HG03103 (cell line): Measurements from ENCODE around the gene DNAJC17.

ENCODE experiments used
- ATAC-seq: cut with Tn5 transposase; IDR thresholded peaks from one replicate; pipeline ENCODE4 v1.9.1; 2021; ENCODE audit warnings: low read depth; ENCODE audit not compliant: unreplicated experiment

The DNAJC17 gene

DNA sequence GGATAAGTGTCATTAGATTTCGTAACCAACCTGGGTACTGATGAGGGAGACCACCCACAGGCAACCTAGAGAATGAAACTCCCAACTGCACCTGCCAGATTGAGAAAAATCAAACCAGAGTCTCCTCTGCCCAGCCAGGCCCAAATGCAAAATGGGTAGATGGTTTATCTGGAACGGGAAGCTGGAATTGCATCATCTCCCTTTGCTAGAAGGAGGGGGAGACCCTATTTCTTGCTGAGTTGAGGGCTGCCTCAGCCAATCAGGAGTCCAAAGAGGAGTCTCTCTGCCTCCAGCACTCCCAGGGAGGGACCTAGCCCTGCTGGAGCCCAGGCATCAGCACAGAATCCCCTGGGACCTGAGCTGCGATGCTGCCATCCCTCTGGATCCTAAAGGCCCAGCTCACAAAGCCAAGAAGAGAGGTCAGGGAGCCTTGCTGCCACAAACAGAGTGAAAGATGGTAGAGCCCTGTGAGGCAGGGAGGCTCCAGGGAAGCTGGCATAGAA, 60.3 kb downstream of the DNAJC17 start:
- ATAC-seq: no peak

DNA sequence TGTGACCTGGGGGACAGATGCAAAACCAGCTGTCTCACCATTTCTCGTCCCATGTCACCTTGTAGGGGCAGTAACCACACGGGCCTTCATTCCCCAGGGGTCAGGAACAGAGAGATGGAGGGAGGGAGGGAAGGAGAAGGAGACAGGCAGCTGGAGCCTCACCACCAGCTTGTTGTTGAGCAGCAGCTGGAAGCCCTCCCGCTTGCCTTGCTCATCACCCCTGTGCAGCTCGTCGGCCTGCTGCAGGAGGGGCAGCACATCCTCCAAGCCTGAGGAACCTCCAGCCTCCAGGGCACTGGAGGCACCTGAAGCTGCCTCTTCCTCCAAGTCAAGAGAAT, 62.5 kb downstream of the DNAJC17 start:
- ATAC-seq: no peak

DNA sequence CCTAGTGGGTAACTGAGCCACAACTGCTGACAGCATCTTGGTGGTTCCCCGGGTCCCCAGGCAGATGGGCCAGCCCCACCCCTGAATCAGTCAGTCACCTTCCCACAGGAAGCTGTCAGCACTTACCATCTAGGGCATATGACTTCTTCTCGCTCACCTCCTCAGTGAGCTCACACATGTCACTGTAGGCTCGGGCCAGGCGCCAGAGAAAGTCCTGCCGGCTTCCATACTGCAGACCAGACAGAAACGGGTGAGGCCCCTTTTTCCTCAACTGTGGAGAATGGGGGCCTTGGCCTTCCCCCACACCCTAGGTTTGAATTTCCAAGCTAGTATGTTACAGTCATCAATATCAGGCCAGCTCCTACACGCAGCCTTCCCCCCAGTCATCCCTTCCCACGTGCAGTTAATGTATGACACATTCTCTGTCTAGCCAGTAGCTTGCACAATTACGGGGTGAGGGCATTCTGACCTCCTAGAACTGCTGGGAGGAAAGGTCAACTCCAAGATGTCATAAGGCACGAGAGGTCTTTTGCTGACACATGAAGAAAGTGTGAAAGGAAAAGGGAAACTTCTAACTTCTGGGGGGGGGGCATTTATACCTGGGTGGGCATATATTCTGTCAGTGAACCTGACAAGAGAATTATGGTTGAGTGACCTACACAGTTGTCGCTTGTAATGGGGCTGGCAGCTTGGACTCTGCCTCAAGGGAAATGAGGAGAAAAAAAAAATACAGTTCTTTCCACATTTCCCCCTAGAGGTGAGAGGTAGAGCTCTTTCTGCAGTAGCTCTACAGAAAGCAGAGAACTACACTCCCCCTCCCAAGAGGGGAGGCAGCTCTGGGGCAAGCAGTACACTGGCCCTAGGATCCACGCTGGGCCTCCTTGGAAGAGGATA, 63.1 kb downstream of the DNAJC17 start:
- no peak for ATAC-seq

DNA sequence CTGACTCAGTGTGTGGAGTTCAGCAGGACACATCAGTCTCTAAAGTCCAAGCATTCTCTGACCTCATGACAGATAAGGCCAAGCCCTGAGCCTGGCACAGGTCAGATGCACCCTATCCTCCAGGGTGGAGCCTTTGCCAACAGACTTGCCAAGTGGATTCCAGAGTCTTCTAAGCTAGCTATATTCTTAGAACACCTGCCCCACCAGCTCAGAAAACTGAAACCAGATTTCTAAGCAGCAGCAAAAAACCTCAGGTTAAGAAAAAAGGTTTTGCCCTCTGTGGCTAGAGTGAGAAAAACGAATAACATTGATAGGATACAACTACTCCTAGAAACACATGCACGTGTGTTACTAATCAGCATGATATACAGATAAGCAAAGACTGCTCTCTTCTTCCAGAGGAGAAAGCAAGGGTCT, 63.8 kb downstream of the DNAJC17 start:
- no peak for ATAC-seq

DNA sequence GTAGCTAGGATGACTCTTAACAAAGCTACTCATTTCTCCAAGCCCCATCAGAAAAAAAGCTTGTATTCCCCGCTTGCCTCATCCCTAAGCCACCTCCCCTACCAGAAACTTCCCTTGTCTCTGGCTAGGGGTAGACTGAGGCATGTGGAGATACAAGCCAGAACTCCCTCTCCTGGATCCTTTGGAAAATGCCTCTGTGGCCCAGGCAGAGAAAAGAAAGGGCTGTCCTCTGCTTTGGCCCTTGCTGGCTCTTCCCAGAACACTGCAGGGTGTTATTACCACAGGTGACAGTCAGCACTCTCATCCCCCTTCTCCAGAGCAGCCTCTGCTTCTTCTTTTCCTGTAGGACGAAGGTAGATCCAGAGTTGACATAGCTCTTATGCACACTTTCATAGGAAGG, 67.4 kb downstream of the DNAJC17 start:
- ATAC-seq: no peak

DNA sequence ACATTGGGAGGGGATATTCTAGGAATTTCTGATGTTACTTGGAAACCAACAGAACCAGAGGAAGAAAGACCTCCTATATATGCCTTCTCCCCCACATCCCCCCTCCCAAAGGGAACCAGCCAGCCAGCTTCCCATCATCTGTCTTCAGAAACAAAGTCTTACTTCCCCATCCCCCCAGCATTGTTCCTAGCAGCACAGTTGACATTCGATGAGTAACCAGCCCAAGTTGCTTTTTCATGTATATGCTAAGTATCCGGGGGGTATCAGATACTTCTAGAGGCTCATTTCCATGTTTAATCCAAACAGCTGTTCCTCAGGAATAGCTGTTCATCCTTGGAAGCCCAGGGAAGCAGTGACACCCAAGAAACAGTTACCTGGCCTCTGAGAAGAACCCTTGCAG, 68.2 kb downstream of the DNAJC17 start:
- ATAC-seq: no peak

DNA sequence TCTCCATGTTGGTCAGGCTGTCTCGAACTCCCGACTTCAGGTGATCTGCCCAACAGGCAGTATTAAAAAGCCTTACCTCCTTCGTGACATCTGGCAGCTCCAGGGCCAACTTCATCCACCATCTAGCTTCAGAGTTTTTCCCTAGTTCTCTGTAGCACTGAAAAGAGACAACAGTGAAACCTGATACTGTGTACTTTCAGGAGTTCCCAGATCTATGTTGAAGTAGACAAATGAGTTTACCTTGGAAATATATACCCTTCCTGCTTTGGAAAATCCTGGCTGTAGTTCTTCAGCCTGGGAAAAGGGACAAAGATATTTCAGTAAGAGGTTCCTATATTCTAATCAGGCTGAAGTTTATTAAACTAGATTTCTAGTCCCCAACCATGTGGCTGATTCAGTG, 70.2 kb downstream of the DNAJC17 start:
- ATAC-seq: no peak

DNA sequence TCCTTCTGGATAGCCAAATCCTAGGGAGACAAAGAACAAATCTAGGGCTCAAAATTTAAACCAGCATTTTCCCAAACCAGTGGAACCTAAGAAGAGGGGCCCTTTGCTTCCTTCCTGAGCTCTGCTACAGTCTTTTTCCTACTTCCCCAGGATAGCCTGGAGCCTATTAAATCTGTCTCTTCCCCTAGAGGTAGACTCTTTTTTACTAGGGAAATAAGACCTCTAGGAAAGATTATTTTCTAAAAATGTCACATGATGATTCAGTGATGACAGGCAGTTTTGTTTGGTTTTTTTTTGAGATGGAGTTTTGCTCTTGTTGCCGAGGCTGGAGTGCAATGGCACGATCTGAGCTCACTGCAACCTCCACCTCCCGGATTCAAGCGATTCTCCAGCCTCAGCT, 70.7 kb downstream of the DNAJC17 start:
- ATAC-seq: no peak

DNA sequence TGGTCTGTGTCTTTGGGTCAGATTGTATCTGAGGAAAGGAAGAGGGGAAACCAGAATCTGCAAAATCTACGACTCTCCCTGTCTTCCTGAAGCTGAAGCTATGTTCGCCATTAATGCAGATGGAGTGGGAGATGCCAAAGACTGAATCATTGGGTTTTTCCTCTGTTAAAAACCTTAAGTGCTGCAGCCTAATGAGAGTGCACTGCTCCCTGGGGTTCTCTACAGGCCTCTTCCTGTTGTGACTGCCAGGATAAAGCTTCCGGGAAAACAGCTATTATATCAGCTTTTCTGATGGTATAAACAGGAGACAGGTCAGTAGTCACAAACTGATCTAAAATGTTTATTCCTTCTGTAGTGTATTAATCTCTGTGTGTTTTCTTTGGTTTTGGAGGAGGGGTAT, 76.2 kb downstream of the DNAJC17 start:
- ATAC-seq: no peak

DNA sequence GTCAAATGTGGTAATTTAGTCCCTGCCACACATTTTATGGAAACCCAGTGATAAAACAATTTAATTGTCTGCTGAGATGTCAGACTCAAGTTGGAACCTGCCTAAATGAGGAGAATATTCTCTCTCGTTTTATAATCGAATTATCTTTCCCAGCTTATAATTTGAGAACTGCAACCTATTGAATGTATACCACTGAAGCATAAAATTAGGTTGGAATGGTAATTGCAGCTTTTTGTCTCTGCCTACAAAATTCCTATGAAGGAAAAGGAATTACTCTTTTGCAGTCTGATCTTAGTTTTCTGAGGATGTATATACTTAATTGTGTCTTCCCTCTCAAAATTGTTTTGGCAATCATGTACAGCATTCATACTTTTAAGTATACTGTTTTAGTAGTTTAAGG, 83.4 kb downstream of the DNAJC17 start:
- no peak for ATAC-seq

DNA sequence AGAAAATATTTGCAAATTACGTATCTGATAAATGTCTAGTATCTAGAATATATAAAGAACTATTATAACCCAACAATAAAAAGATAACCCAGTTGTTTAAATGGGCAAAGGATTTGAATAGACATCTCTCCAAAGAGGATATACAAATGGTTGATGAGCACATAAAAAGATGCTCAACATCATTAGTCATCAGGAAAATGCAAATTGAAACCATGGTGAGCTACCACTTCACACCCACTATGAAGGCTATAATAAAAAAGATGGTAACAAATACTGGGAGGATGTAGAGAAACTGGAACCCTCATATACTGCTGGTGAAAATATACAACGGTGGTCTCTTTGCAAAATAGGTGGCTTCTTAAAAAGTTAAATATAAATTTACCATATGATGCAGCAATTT, 84.3 kb downstream of the DNAJC17 start:
- ATAC-seq: no peak

DNA sequence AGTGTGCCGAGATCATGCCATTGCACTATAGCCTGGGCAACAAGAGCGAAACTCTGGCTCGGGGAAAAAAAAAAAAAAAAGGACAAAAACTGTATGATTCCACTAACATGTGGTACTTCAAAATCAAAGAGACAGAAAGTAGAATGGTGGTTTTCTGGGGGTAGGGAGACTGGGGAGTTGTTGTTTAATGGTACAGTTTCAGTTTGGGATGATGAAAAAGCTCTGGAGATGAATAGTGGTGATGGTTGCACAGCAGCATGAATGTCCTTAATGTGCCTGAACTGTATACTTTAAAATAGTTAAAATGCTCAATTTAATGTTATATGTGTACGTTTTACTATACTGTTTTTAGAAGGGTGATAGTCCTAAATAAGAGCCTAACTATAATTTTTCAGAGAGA, 84.9 kb downstream of the DNAJC17 start:
- ATAC-seq: no peak

DNA sequence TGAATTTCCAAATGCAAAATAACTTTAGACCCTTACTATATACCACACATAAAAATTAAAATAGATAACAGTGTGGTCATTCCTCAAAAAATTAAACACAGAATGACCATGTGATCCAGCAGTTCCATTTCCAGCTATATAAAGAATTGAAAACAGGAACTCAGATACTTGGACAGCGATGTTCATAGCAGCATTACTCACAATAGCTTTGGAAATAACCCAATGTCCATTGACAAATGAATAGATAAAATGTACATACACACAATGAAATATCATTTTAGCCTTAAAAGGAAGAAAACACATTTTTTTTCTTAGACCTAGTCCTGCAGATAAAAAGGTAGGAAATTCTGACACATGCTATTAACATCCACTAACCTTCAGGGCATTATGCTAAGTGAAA, 85.6 kb downstream of the DNAJC17 start:
- no peak for ATAC-seq

DNA sequence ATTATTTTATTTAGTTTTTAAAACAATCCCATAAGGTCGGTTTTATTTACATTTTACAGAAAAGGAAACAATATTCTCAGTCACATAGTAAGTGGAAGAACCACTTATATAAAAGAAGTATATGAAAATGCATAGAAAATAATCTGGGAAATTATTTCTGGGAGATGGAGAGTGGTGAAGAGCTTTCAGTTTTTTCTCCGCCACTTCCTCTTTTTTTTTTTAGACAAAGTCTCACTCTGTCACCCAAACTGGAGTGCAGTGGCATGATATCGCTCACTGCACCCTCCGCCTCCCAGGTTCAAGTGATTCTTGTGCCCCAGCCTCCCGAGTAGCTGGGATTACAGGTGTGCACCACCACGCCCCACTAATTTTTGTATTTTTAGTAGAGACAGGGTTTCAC, 91.1 kb downstream of the DNAJC17 start:
- ATAC-seq: no peak
